ENCODE measurements around the gene FAM111B.
A peak's percentile ranks its signal among the peaks of the same experiment; 100 is the strongest.
"Not testable (repeated sequence)": the region's sequence is repeated elsewhere in the genome, so short reads cannot be mapped to it uniquely, and the experiment has no call there.

The FAM111B gene

GRCh38 chr11:59106363-59107336 lies at the start of gene FAM111B:
TSS of gene FAM111B (plus strand) at chr11:59107237. CDS start at chr11:59109626, 2,389 bp downstream.
- peak; percentile 53 for DNase-seq

GRCh38 chr11:59058120-59059033 lies 48.7 kb upstream of the FAM111B start:
- DNase-seq = peak; percentile 78

- DNase-seq = not testable (repeated sequence)
These were observed 46.9 kb upstream of the FAM111B start for GRCh38 chr11:59060096-59060495.

- DNase-seq = no peak
These were observed 44.2 kb upstream of the FAM111B start for GRCh38 chr11:59062602-59063529.

GRCh38 chr11:59063996-59064727 lies 42.9 kb upstream of the FAM111B start:
- DNase-seq = not testable (repeated sequence)

GRCh38 chr11:59069087-59069486 lies 38.0 kb upstream of the FAM111B start:
- no peak for DNase-seq

- peak; percentile 76 for DNase-seq
These were observed 30.0 kb upstream of the FAM111B start for GRCh38 chr11:59076876-59077571.

GRCh38 chr11:59078435-59078834 lies 28.6 kb upstream of the FAM111B start:
- DNase-seq = peak; percentile 72

GRCh38 chr11:59079086-59079485 lies 28.0 kb upstream of the FAM111B start:
- no peak for DNase-seq

GRCh38 chr11:59080421-59080820 lies 26.6 kb upstream of the FAM111B start:
- DNase-seq = not testable (repeated sequence)

GRCh38 chr11:59081430-59082020 lies 25.5 kb upstream of the FAM111B start:
- not testable (repeated sequence) for DNase-seq

- DNase-seq = not testable (repeated sequence)
These were observed 21.0 kb upstream of the FAM111B start, which contains the start of gene GLYATL1B for GRCh38 chr11:59086007-59086406. TSS of gene GLYATL1B (plus strand) at chr11:59086307. CDS start at chr11:59086307, 0 bp downstream.

GRCh38 chr11:59088162-59088561 lies 18.9 kb upstream of the FAM111B start:
- DNase-seq = no peak

- DNase-seq = not testable (repeated sequence)
These were observed 13.5 kb upstream of the FAM111B start for GRCh38 chr11:59093576-59093975.

- DNase-seq = peak; percentile 48
These were observed 11.8 kb upstream of the FAM111B start for GRCh38 chr11:59095225-59095624.

GRCh38 chr11:59095972-59096575 lies 11.0 kb upstream of the FAM111B start:
- DNase-seq = not testable (repeated sequence)

GRCh38 chr11:59097113-59097708 lies 9.8 kb upstream of the FAM111B start:
- peak; percentile 48 for DNase-seq

- DNase-seq = not testable (repeated sequence)
These were observed 9.1 kb upstream of the FAM111B start for GRCh38 chr11:59097938-59098337.

GRCh38 chr11:59102259-59102765 lies 4.7 kb upstream of the FAM111B start:
- DNase-seq = peak; percentile 51
